ENCODE results near the gene SPIRE1.
"Not testable (repeated sequence)": the region's sequence is repeated elsewhere in the genome, so short reads cannot be mapped to it uniquely, and the experiment has no call there.

SPIRE1 gene

GRCh38 chr18:12421732-12422131, 236.2 kb downstream of the SPIRE1 start:
- no peak for DNase-seq (ENCODE audit: low read depth in 1 of 2, low spot score in 1 of 2)

GRCh38 chr18:12420821-12421421, 237.0 kb downstream of the SPIRE1 start:
- DNase-seq (ENCODE audit: low read depth in 1 of 2, low spot score in 1 of 2): no peak

GRCh38 chr18:12417687-12418086, 240.2 kb downstream of the SPIRE1 start:
- no peak for DNase-seq (ENCODE audit: low read depth in 1 of 2, low spot score in 1 of 2)

- no peak for DNase-seq (ENCODE audit: low read depth in 1 of 2, low spot score in 1 of 2)
These were observed 241.7 kb downstream of the SPIRE1 start for GRCh38 chr18:12416098-12416729.

- DNase-seq (ENCODE audit: low read depth in 1 of 2, low spot score in 1 of 2): no peak
These were observed 246.5 kb downstream of the SPIRE1 start for GRCh38 chr18:12411456-12411855.

GRCh38 chr18:12410747-12411146, 247.2 kb downstream of the SPIRE1 start:
- not testable (repeated sequence) for DNase-seq (ENCODE audit: low read depth in 1 of 2, low spot score in 1 of 2)

GRCh38 chr18:12410081-12410481, 247.8 kb downstream of the SPIRE1 start:
- no peak for DNase-seq (ENCODE audit: low read depth in 1 of 2, low spot score in 1 of 2)

- DNase-seq (ENCODE audit: low read depth in 1 of 2, low spot score in 1 of 2): no peak
These were observed 248.4 kb downstream of the SPIRE1 start for GRCh38 chr18:12409469-12409868.

- no peak for DNase-seq (ENCODE audit: low read depth in 1 of 2, low spot score in 1 of 2)
These were observed 249.5 kb downstream of the SPIRE1 start for GRCh38 chr18:12408247-12408869.

GRCh38 chr18:12406371-12407111, 251.4 kb downstream of the SPIRE1 start:
- DNase-seq (ENCODE audit: low read depth in 1 of 2, low spot score in 1 of 2): no peak

- DNase-seq (ENCODE audit: low read depth in 1 of 2, low spot score in 1 of 2): no peak
These were observed 252.8 kb downstream of the SPIRE1 start for GRCh38 chr18:12405066-12405465.

- DNase-seq (ENCODE audit: low read depth in 1 of 2, low spot score in 1 of 2): no peak
These were observed 254.1 kb downstream of the SPIRE1 start for GRCh38 chr18:12403601-12404506.

- no peak for DNase-seq (ENCODE audit: low read depth in 1 of 2, low spot score in 1 of 2)
These were observed 256.0 kb downstream of the SPIRE1 start for GRCh38 chr18:12401881-12402280.

GRCh38 chr18:12399231-12399630, 258.7 kb downstream of the SPIRE1 start:
- DNase-seq (ENCODE audit: low read depth in 1 of 2, low spot score in 1 of 2): no peak

GRCh38 chr18:12398625-12399024, 259.3 kb downstream of the SPIRE1 start:
- DNase-seq (ENCODE audit: low read depth in 1 of 2, low spot score in 1 of 2): no peak

- DNase-seq (ENCODE audit: low read depth in 1 of 2, low spot score in 1 of 2): no peak
These were observed 260.1 kb downstream of the SPIRE1 start for GRCh38 chr18:12397793-12398192.

- DNase-seq (ENCODE audit: low read depth in 1 of 2, low spot score in 1 of 2): no peak
These were observed 260.7 kb downstream of the SPIRE1 start for GRCh38 chr18:12397254-12397653.

All from activated T-helper 1 cell treated with anti-CD3 and anti-CD28 coated beads, Interleukin-2, amount 50 U/mL, for 16 hours (primary cell).